Glomerular visceral epithelial cell (primary cell): ENCODE results near the gene RYR3.
A peak's percentile ranks its signal among the peaks of the same experiment; 100 is the strongest.

Experiments
- DNase-seq: peaks from one replicate; pipeline ENCODE4 v3.0.0-alpha.2; 2016; ENCODE audit errors: extremely low spot score

Gene RYR3

DNA sequence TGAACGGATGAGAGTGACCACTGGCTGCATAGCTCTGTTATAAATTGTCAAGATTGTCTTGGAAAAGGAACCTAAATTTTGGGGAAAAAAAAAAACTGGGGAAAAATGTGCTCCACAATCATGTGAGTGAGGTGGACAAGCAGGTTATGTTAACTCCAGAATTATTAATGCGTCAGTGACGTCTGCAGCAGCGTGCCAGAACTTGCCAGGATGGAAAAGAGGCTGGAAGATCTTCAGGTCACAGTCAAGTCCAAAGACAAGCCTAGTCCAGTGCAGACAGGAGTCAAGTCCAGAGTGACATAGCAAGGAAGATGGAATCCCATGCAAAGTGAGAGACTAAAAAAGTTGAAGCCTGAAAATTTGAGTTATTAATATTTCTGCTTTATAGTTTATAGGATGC is 140.6 kb downstream of the RYR3 start:
- DNase-seq: no peak

DNA sequence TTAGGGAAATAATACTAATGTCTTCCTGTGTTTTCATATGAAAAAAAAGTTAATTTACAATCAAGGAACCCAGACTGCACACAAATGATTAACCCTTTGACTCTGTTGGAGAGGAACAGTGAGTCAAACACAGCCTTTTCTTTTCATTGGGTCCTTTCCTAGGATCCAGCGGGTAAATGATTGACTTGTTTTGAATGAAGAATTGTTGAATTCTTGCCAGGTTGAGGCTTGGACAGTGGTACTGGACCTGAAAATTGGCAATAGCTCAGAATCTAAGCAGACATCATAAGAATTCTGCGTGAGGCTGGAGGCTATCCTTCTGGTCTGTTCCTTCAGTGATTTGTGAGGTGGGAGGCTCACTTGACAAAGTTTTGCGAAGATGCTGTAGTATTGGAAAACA is 143.0 kb downstream of the RYR3 start:
- DNase-seq: peak; percentile 90

DNA sequence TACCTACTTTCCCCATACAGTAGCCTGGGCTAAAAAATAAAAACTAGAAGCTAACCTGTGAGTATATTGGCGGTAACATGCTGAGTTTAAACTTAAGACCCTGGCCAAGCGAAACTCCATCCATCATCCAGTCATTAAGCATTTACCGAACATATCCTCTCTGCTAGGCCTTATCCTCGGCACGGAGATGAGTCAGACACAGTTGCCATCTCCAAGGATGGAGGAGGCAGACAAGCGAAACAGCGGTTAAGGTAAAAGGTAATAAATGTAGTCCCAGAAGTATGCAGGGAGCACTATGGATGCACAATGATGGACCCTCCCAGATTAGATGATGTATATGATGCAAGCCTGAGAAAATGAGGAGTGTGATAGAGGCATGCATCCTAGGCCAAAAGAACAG is 143.6 kb downstream of the RYR3 start:
- DNase-seq: peak; percentile 61

DNA sequence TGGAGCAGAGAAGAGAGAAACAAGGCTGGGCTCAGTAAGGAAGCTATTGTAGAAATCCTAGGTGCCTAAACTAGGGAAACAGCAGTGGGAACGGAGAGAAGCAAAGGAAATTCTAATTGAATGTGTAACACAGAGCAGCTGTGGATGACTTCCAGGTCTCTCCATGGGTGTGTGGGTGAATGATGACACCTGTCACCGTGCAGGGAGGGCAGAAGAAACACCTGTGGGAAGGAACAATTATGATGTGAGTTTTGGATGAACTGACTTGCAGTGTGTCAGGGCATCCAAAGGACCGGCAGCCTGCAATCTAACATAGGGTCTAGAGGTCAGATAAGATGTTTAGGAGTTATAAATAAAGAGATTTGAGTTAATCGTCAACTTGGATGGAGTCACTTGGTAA is 144.2 kb downstream of the RYR3 start:
- no peak for DNase-seq

DNA sequence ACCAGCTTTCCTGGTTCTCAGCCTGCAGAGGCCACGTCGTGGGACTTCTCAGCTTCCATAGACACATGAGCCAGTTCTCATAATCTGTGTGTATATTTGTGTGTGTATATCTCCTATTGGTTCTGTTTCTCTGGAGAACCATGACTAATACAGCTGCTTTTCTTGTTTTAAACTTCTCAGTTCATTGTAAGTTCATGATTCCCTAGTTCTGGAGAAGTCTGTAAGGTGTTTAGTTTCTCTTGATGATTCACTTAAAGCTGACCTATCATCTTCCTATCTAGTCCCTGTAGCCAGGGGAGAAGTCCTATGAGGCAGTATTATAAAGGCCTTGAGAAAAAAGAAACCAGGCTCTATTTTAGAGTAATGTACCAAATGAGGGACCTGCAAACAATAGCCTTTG is 147.7 kb downstream of the RYR3 start:
- DNase-seq: no peak

DNA sequence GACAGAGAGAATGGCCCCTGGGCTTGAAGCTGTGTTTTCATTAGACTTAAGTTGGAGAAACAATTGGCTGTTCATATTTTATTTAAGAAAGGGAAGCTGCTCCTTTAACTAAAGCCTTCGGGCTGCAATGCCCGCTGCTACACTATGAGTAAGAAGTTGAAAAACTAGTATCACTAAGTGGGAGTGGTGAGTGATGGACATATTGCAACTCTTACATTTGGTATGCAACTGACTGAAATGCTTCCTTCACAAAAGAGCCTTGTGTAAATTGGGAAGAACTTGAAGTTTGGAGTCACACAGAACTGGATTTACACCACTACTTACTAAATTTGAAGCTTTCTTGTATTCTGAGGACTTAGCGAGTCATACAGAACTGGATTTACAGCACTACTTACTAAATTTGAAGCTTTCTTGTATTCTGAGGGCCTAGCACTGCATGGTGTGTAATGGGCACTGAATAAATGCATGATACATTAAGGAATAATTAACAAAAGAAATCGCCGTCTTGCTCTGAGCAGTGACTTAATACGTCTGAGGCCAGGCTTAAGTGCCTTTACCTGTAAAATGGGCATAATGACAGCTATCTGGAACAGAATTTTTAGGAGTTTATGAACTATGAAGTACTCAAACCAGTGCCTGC is 149.5 kb downstream of the RYR3 start:
- DNase-seq: no peak

DNA sequence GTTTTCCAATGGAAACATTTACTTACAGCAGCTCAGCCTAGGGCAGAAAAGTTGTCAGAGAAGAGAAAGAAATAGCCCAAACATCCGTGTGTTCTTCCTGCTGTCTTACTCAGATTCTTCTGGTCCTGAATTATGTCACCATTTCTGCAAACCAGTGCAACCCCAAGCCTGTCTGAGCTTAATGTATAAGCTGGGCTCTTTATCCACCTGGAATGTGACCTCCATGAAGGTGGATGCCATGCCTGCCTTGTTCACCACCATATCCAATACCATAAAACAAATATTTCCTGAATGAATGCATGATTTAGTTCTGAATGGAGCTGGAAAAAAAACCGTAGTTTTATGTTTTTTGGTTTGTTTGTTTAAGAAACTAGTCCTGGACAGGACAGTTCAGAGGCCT is 150.9 kb downstream of the RYR3 start:
- peak; percentile 57 for DNase-seq

DNA sequence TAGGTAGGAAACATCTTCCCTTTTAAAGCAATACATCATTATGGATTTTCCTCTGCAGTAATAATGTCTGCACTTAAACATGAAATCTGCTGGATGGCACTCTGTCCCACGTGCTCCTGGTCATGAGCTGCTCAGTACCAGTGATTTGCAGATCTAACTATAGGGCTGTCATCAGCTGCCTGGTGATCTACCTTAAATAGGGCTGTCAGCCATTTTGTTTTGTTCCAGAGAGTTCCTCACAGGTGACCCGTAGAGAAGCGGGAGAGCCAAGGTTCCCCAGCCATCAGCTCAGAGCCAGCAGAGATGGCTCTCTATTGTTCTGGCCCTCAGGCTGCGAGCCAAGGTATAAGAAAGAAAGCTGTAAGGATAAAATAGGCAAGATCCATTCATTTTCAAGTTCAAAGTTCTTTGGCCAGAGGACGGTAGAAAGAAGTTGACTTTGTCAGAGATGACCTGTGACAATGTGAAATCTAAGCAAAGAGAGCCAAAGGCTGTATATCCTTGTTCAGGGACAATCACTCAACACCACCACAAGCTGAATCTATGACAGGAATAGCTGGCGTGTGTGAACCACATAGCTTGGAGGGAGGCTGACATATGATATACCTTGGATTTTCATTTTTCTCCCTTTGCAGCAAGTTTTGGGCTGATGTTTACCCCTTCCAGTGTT is 156.5 kb downstream of the RYR3 start:
- DNase-seq: no peak

DNA sequence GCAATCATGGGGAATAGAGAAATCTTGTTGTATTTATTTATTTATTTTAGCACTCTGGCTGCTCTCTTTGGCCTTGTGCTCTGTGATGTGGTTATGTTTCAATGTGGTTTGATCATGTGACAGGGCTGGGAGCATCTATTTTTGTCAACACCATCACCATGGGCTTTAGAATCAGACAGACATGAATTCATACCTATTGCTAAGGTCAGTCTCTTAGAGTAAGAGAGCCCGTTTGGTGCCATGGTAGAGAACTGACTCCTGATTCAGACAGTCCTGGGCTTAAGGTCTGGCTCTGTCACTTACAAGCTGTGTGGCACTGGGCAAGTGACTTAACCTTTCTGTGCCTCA is 157.0 kb downstream of the RYR3 start:
- no peak for DNase-seq

DNA sequence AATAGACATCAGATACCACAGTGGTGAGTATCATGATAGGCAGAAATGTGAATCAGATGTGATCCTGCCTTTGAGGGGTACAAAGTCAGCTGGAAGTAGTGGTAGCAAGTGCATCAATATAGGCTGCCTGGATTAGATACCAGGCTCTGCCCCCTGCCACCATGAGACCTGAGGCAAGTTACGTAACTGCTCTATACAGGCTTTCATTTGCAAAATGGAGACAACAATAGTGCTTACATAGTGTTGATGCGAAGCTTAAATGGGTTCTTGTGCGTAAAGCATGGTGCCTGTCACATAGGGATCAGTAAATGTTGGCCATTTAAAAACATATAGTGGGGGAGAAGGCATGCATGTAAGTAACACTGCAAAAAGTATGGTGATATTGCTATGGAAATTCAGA is 158.0 kb downstream of the RYR3 start:
- no peak for DNase-seq

DNA sequence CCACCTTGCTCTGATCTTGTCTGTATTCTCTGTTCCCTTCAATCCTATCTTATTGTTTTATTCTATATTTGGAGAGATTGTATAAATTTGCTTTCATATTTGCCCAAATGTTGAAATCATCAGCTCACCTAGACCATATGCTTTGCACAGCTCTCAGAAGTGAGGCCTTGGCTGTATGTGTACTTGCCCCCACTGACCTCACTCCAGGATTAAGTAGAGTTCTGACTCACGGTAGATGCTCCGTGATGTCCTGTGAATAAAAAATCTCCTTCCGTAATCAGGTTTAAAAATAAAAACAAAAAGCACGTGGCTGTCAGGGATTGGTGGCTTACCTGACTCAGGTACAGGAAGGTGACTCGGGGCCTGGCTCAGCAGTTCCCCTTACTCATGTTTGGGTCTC is 162.2 kb downstream of the RYR3 start:
- no peak for DNase-seq

DNA sequence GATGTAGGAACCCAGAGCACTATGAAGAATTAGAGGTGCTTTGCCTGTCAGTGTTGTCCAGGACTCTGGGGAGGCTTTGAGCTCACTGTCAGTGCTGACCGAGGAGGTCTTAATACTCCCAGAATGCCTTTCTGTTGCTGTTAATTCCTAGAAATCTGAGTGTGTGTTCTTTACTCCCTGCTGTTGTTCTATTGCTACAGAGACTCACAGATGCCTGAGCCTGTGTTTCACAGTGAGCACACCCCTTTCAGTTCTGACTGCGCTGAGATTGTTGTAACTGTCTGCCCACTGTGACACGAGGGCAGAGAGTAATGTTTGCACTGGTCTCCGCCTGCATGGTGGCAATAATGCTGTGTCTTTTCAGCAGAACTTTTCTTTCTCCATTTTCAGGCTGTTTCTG is 162.9 kb downstream of the RYR3 start:
- DNase-seq: no peak

DNA sequence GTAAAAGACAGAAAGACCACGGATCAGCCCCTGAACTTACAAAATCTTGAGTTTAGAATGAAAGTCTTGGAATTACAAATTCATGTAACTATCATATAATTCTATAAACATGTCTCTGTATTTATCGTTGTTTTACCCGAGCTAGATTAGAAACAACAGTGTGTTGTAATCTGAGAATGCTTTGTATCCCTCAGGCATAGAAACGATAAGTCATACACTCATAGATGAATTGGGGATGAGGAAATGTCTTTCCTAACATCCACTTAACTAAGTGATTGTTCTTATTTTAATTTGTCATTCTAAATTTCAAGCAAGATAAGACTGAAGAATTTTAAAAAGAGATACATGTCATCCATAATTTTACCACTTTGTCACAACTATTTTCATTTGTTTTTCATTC is 165.3 kb downstream of the RYR3 start:
- no peak for DNase-seq

DNA sequence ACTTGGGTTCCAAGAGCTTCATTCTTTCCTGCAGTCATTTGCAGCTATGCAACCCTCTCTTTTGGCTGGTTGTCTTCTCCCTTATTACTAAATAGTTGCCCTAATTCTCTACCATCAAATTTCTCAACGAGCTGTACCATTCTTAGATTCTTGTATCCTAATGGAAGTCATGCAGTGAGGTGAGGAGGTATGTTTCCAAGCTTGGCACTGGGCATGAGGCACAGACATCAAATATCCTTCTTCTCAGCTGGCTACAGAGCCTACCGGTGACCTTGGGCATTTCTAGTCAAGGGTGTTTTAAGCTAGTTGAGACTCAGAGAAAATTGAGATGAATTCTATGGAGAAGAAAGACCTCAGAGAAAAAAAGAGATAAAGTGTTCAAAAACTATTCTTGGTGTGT is 166.1 kb downstream of the RYR3 start:
- DNase-seq: no peak

DNA sequence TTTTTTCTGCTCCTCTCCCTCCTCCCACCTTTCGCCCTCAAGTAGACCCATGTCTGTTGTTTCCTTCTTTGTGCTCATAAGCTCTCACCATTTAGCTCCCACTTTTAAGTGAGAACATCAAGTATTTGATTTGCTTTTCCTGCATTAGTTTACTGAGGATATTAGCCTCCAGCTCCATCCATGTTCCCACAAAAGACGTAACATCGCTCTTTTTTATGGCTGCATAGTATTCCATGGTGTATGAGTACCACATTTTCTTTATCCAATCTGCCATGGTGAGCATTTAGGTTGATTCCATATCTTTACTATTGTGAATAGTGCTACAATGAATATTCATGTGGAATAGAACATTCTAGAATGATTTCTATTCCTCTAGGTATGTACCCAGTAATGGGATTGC is 178.6 kb downstream of the RYR3 start:
- DNase-seq: no peak

DNA sequence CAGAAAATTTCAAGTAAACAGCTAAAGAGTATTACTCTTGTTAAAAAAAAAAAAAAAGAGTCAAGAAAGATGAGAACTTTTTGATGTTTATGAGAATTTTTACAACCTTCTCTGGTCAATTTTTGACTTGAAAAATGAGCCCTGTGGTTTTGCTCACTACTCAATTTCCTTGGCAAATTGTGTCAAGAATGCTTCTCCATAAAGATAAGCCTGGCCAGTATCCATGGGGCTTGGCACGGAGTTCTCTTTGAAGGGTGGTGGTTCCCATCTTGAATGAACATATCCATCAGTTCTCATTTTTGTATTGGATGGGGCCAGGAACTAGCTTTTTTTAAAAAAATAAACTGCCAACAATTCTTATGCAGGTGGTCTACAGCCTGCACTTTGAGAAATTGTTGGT is 179.9 kb downstream of the RYR3 start:
- DNase-seq: no peak

DNA sequence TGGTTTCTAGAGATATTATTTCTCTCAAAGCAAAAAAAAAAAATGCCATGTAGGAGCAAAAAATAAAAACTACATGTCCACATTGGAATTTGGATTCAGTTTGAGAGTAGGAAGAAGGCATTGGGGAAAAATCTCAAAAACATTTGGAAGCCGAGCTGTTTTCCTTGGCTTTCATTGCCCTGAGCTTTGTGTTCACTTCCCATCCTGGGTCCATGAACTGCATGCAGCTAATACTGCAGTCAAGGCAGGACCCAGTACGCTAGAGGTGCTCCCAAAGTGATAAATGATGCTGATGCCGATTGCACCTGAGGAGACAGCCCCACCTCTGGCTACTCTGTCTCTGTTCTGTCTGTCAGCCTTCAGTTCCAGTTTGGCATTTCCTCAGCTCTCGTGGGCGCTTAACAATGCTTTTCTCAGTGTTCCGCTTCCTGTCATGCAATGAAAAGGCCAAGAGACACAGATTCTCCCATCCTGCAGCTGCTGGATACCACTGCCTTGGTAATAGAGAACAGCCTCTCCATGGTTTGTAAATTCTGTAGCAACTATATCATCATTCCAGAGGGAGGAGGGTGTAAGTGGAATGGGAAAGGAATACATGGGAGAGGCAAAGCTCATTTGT is 181.8 kb downstream of the RYR3 start:
- no peak for DNase-seq

DNA sequence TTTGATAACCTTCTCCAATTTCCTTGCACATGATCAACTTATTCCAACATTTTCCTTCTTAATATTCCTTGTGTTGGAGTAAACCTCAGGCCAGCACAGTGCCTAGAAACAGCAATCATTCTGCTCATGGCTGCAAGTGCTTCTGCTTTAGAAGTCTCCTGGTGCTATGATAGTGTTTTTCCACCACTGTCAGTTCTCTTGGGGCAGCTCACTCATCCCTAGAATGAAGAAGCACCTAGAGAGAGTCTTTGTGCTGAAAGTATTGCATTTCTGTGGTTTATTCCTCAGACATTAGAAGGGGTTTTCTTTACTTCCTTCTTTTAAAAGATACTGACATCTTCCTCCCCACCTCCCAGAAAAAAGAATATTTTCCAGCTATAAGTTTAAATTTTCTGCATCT is 183.5 kb downstream of the RYR3 start:
- DNase-seq: no peak

DNA sequence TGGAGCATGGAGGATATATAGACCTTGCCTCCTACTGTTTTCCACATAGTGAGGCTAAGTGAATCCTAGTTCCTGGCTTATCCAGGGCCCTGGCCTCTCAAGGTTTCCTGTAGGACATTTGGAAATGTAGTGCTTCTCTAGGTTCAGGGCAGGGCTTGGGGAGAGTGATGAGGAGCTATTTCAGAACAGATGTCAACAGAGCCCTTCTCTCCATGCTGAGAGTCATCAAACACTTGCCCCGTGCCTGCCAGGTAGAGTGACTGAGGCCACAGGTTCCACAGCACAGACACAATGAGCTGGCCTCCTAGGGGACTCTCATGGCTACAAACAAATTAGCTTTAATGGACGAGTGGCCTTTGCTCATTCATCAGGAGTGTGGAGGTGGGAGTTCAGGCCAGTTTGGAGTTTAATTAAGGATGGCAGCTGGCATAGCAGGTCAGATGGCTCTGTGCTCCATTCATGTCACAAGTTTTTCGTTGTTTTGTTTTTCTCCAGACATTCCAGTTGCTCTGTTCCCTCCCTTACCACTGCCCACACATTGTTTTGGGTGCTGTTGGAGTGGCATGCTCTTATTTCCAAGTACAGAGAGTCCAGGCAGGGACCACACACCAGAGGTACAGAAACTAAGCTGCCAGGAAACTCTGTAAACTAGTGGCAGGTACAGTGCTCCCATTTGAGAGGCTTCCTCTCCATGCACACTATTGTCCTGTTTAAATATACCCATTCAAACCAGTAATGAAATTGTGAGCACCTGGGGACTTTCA is 189.8 kb downstream of the RYR3 start:
- DNase-seq: no peak

DNA sequence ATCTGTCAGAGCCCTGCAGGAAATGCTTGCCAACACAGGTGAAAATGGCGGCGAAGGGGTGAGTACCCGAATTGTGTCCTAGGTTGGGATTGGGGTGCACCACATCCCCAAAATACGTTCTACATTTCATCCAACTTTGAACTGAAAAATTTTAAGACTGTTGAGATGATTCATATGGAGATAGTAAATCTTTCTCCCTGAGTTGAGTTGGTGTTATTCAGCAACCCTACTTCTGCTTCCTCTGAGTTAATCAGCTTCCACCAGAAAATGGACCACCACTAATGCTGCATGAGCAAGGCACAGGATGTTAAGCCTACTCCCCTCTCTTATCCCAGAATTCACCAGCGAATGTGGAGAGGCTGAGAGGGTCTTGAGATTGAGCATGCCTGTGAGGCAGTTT is 192.9 kb downstream of the RYR3 start:
- DNase-seq: no peak

DNA sequence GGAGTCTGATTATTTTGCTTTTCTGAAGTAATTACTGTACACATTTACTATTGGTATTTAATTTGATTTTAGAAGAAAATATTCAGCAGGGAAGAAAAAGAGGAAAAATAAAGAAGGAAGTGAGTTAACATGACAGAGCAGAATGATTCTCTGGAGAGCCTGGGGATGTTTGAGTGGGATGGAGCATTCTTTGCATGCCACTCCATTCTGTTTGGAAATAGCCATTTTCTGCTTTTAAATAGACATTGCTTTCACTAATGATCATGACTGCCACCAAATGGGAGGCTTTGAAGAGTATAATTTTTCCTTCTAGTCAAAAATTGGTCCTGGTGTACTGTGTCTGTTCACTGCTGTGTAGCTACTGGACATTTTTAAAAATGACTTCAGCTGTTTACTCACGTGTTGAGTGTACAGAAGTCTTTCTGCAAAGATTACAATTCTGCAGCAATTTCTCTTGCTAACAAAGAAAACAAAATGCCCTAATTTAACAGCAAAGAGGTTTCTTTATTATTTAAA is 196.1 kb downstream of the RYR3 start:
- no peak for DNase-seq

DNA sequence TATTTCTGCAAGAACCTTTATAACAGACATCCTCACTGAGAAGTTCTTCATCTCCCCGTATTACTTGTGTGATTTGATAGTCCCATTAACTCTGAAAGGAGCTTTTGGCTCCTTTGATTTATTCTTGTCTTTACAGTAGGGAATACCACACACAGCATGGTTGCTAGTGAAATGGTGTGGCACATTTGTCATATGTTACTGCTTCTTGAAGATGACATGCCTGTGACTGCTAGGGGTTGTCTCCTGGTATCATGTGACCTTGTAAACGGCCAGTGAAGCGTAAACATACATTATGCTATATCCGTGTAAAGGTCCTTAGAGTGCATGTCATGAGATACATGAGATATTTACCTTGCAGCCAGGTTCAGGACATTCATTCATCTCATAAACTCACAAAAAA is 197.9 kb downstream of the RYR3 start:
- no peak for DNase-seq

DNA sequence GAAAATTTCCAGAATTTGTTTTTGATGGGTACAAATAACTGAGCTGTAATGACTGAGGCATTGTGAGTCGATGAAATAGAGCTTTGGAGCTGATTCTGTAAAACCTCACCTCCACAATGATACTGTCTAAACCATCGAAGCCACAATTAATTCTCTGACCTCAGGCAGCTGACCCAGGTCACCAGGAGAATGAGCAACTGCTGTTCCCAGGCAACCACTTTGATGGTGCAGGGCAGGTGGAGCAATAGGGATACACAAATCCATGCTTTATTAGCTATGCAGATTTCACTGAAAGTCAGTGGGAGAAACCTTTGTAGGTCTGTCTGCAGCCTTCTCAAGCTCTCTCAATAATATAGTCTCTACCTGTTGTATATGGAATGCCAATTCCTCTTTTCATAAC is 204.4 kb downstream of the RYR3 start:
- no peak for DNase-seq
